ENCODE measurements around the gene ADAMTS2. TPM values are rescaled to one million over a fixed set of nuclear protein-coding genes. Genes with fewer than 3 reads are reported as not detected.

ADAMTS2 gene
- total RNA-seq, 8 experiments from 2014 or later = 0.14 to 1.4 (median 0.49) TPM

DNA sequence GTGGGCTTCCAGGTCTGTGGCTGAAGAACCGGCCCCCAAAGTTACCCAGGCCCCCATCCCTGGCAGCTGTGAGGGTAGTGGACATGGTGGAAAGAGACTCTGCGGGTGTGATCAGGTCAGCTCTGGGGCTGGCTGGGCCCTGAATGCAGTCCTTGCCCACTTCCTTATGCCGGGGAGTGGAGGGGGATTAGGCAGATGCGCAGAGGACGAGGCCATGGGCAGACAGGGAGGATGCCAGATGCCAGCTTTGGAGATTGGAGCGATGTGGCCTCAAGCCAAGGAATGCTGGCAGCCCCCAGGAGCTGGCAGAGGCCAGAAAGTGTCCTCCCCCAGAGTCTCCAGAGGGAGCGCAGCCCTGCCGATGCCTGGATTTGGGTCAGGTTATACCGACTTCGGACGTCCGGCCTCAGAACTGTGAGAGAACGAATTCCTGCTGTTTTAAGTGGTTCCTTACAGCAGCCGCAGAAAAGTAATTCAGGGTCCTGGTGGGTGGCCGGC is 69.8 kb downstream of the ADAMTS2 start:
- no peak for ATAC-seq (replicated peaks in 6 of 8)
- H3K27ac ChIP-seq = no peak overlapping the region
- in situ Hi-C loops (cut with MboI; ENCODE audit: low pct_unique_long_range_greater_than_20kb in 2 of 9, low sequenced_read_pairs in 9 of 9, unreplicated experiment in 9 of 9) = no loop called here

DNA sequence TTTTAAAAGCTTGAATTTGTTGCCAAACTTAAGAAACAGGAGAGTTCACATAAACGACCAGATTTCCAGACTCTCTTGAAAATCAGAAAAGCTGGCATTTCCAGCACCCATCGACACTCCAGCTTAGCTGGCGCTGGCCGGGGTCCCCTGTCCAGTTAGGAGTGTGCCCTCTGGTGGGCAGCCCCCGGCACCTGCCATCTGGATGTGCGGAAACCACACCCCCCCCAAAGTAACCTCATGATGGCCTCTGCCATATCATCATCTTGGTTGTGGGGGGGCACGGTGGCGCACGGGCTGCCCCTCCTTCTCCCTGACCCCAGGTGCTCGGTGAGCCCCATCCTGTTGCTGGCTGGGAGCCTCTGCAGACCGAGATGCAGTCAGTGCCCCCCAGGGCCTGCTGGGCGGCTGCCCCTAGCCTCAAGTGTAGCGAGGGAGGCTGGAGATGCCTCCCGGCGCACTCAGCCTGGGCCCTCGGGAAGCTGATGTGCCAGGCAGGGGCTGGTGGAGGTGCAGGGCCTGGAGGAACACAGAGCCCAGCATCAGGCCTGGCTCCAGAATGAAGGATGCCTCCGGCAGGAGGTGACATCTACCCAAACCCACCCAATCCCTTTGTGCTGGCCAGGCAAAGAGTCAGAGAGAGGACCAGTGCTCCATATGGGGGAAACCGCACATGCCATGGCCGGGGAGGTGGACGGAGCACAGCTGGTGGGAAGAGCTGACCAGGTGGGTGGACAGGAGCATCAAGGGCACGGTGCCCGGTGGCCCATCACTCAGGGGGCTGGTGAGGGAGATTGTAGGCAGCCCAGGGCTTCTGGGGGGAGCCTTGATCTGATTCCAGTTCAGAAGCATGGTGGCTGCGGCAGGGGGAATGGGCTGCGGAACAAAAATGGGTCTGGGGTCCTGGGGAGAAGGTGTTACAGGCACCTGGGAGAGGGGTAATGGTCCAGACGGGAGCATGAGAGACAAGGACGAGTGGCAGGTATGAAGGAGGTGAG is 70.6 kb downstream of the ADAMTS2 start:
- 80 to 83% methylated on average over 3 to 6 of the region's 26 CpGs; no CpG with 5 or more reads in 8 of the 10 experiments for WGBS, 10 experiments
- no peak for ATAC-seq (replicated peaks in 6 of 8)
- in situ Hi-C loops (cut with MboI; ENCODE audit: low pct_unique_long_range_greater_than_20kb in 2 of 9, low sequenced_read_pairs in 9 of 9, unreplicated experiment in 9 of 9) = no loop called here

More for the DNA sequence above, 69.8 kb downstream of the ADAMTS2 start:
- WGBS, 10 experiments = 50 to 94% (median 54%) methylated on average over 2 to 7 of the region's 15 CpGs; no CpG with 5 or more reads in 7 of the 10 experiments
- Histone ChIP-seq H3K4me3 (no peak overlapping the region), H3K4me1 (replicated peaks in 1 of 2) (peaks cover 5 to 24% of the 10 kb centered on the region in 2 donors)

DNA sequence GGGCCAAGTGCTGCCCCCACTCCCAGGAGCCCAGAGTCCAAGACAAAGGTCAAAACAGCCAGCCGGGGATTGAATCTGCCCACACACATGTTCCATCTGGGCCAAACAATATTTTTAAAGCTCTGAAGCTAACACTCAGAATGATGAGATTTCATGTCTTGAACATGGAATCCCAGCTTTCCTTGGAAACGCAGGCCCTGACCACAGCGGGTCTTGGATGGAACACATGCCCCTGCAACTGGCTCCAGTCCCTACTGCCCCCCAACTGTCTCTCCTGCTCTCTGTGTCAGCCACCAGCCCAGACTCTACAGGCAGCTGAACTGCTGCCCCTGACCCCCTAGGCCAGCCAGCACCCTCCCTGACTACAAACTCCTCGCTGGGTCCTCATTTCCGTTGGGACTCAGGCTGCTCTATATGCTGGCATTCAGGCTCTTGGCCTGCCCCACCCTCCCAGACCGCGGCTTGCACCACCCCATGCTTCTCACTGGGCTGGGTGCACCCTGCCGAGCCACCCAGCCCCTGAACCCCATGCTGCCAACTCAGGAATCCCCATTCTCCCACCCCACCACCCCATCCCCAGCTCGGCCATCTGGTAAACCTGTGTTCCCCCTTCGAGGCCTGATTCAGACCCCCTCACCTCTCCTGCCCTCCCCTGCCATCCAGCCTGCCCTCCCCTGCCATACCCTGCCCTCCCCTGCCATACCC is 71.7 kb downstream of the ADAMTS2 start:
- in situ Hi-C loops (cut with MboI; ENCODE audit: low pct_unique_long_range_greater_than_20kb in 2 of 9, low sequenced_read_pairs in 9 of 9, unreplicated experiment in 9 of 9) = no loop called here
- Histone ChIP-seq H3K4me1 (replicated peaks in 1 of 2) (peaks cover 7 to 24% of the 10 kb centered on the region in 2 donors), H3K4me3 (no peak overlapping the region), H3K27ac (no peak overlapping the region)
- WGBS, 10 experiments = 43 to 100% (median 87%) methylated on average over 1 to 3 of the region's 10 CpGs; no CpG with 5 or more reads in 7 of the 10 experiments
- ATAC-seq (replicated peaks in 6 of 8) = no peak

More for the DNA sequence above, 70.6 kb downstream of the ADAMTS2 start:
- Histone ChIP-seq H3K27ac (no peak overlapping the region), H3K4me1 (replicated peaks in 1 of 2) (peaks cover 5 to 24% of the 10 kb centered on the region in 2 donors), H3K4me3 (no peak overlapping the region)

DNA sequence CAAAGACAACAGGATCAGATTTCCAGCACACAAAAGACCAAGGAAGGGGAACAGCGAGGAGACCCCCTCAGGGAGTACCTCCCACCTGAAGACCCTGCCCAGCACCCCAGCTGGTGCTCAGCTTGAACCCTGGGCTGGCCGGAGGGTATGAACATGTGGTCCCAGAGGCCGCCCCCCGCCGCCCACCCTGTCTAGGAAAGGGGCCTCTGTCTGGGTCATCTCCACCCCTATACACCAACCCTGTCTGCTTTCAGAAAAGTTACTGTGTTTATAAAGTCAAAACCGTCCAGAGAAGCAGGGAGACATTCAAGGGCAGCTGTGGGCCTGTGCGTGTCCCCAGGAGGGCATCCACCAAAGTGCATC is 72.2 kb downstream of the ADAMTS2 start:
- peak overlapping the region in 1 of 2 donors; percentile 37 for H3K27ac ChIP-seq
- 87 to 100% (median 91%) methylated on average over 1 to 4 of the region's 7 CpGs; no CpG with 5 or more reads in 7 of the 10 experiments for WGBS, 10 experiments
- peaks cover 7 to 20% of the 10 kb centered on the region in 2 donors for H3K4me1 ChIP-seq (replicated peaks in 1 of 2)
- in situ Hi-C loops (cut with MboI; ENCODE audit: low pct_unique_long_range_greater_than_20kb in 2 of 9, low sequenced_read_pairs in 9 of 9, unreplicated experiment in 9 of 9) = no loop called here
- ATAC-seq (replicated peaks in 6 of 8) = peak in 2 of 8 experiments; percentile 15 to 18
- H3K4me3 ChIP-seq = no peak overlapping the region

DNA sequence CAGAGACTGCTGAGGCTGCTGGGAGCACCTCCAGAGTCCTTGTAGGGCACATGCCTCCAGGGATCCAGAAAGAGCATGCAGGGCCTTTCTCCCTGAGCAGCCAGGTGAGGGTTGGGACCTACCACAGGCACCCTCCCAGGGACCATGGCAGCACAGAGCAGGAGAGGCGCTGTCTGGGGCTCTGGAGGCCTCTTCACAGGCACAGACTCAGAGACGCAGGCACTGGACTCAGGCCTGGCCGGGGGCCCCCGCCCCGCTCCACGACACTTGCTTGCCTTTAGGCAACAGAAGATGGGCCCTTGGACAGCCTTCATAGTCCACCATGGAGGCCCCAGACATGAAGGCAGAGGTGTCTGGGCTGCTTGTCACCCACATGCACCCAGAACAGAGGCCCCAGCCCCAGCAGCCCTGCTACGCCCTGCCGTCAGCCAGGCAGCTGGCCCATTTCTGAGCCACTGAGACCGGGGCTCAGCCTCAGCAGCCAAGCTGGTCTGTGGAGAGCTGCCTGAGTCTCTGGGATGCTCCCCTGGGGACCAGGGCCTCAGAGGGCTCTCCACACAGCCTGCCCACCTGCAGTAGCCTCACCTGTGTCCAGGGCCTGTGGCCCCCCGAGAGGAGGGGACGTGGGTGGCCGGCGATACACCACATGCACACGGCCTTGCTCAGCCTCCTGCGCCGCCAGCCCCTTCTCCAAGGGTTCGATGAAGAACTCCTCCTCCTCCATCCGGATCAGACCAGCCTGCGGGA is 72.8 kb downstream of the ADAMTS2 start:
- Histone ChIP-seq H3K4me1 (replicated peaks in 1 of 2) (peaks cover 7 to 20% of the 10 kb centered on the region in 2 donors), H3K27ac (peak overlapping the region in 1 of 2 donors; percentile 37), H3K4me3 (no peak overlapping the region)
- WGBS, 10 experiments = 87 to 93% (median 89%) methylated on average over 3 to 6 of the region's 19 CpGs; no CpG with 5 or more reads in 7 of the 10 experiments
- peak in 2 of 8 experiments; percentile 30 to 35 for ATAC-seq (replicated peaks in 6 of 8)
- in situ Hi-C loops (cut with MboI; ENCODE audit: low pct_unique_long_range_greater_than_20kb in 2 of 9, low sequenced_read_pairs in 9 of 9, unreplicated experiment in 9 of 9) = no loop called here

DNA sequence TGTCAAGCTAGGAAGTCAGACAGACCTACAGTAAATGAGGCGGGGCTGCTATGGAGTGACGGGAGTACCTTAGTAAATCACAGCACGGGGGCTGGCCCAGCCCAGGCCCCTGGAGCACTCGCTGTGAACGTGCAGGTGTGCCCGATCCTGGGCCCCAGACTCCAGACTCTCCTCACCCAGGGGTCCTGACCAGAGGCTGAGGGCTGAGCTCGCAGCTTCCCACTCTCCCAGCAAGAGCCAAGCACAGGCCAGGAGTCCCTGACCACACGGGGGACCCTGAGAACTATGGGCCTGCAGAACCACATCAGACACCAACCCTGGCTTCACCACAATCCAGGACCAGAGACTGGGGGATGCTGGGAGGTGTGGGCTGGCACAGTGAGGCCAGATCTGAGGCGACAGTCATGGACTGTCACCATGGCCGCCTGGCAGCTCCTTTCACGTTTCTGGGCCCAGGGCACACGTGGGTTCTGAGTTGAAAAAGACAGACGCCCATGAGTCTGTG is 73.4 kb downstream of the ADAMTS2 start:
- no peak overlapping the region for H3K4me3 ChIP-seq
- H3K27ac ChIP-seq = no peak overlapping the region
- in situ Hi-C loops (cut with MboI; ENCODE audit: low pct_unique_long_range_greater_than_20kb in 2 of 9, low sequenced_read_pairs in 9 of 9, unreplicated experiment in 9 of 9) = no loop called here
- no peak for ATAC-seq (replicated peaks in 6 of 8)
- WGBS, 10 experiments = 69 to 100% (median 77%) methylated on average over 1 to 3 of the region's 13 CpGs; no CpG with 5 or more reads in 6 of the 10 experiments
- H3K4me1 ChIP-seq (replicated peaks in 1 of 2) = peaks cover 7 to 22% of the 10 kb centered on the region in 2 donors

DNA sequence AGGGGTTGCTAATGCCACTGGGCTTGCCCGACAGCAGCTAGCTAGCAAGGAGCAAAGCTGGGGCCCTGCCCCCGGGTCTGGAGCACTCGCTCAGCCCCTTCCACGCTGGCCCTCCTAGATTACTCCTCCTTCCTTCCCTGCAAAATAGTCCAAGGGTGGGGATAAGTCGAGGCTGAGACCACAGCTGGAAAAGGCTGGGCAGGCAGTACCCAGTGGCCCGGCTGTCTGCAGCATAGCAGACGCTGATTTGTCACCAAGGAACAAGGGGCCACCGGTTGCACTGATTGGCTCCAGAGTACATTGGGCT is 73.9 kb downstream of the ADAMTS2 start:
- ATAC-seq (replicated peaks in 6 of 8) = no peak
- Histone ChIP-seq H3K27ac (no peak overlapping the region), H3K4me1 (replicated peaks in 1 of 2) (peaks cover 7 to 22% of the 10 kb centered on the region in 2 donors), H3K4me3 (no peak overlapping the region)
- in situ Hi-C loops (cut with MboI; ENCODE audit: low pct_unique_long_range_greater_than_20kb in 2 of 9, low sequenced_read_pairs in 9 of 9, unreplicated experiment in 9 of 9) = no loop called here
- 24 to 85% (median 80%) methylated on average over 2 to 6 of the region's 8 CpGs; no CpG with 5 or more reads in 6 of the 10 experiments for WGBS, 10 experiments

DNA sequence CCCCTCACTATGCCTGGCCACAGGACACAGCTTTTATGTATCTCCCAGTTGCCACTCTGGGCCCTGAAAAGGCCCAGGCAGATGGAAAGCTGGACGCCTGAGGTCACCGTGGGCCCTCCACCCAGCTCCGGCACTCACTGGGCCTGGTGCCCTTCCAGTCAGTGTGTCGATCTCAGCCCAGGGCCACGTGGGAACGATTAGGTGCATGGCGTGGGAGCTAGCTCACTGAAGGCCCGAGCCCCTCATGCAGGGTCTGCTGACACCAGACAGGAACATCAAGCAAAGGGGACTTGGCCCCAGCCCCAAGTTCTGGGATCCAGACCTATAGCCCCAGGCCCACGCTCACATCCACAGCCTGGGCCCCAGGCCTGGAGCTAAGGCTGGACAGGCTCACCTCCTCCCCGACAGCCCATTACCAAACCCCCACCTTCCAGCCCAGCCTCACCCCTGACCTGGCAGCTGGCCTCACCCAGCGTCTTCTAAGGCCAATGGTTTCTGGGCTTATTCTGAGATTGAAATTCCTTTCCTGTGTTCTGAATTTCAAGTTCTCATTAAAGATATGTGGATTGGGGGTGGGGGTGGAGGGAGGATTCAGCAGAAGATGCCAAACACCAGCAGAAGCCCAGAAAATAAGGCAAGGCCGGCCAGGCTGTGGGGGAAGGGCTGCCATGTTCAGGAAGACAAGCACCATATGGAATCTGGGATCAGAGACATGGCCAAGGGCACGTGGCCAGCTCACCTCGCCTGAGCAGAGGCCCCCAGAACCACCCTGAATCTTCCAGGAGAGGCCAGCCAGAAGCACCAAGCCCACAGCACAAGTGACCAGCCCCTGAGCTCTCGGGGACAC is 74.5 kb downstream of the ADAMTS2 start:
- ATAC-seq (replicated peaks in 6 of 8) = peak in 2 of 8 experiments; percentile 21 to 28
- H3K27ac ChIP-seq = no peak overlapping the region
- WGBS, 10 experiments = 0 to 81% (median 80%) methylated on average over 1 to 6 of the region's 15 CpGs; no CpG with 5 or more reads in 5 of the 10 experiments
- no peak overlapping the region for H3K4me3 ChIP-seq
- H3K4me1 ChIP-seq (replicated peaks in 1 of 2) = peaks cover 7 to 22% of the 10 kb centered on the region in 2 donors
- in situ Hi-C loops (cut with MboI; ENCODE audit: low pct_unique_long_range_greater_than_20kb in 2 of 9, low sequenced_read_pairs in 9 of 9, unreplicated experiment in 9 of 9) = no loop called here

DNA sequence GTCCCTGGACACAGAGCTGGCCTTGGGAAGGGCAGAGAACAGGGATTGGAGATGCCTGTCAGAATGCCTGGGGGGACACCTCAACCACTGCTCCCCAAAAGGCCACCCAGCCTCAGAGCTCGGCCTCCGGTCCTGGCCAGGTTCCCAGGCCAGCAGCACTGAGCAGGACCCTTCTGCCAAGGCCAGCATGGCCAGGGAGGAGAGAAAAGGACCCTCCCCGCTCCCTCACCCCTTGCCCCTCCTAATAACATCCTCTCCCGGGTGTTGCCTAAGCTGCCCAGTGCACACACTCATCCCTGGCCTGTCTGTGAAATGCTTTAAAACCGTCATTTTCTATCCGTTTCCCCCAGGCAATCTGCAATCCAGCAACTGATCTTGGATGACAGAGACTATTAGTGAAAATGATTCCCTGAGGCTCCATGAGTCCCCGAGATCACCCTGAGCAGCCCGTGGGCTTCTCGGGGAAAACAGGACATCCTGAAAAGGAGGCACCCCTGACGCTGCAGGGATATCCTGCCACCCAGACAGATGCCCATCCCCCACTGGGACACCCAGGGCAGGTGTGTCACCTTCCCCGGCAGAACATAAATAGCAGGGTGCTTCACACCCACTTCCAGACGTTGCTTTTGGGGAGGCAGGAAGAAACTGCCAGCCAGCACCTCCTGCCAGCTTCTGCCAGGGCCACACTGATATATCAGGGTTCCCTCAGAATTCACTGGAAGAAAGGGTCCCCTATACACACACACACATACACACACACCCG is 75.3 kb downstream of the ADAMTS2 start:
- in situ Hi-C loops (cut with MboI; ENCODE audit: low pct_unique_long_range_greater_than_20kb in 2 of 9, low sequenced_read_pairs in 9 of 9, unreplicated experiment in 9 of 9) = no loop called here
- 0 to 89% (median 71%) methylated on average over 1 to 5 of the region's 13 CpGs; no CpG with 5 or more reads in 4 of the 10 experiments for WGBS, 10 experiments
- Histone ChIP-seq H3K4me3 (no peak overlapping the region), H3K4me1 (replicated peaks in 1 of 2) (peaks cover 14 to 30% of the 10 kb centered on the region in 2 donors), H3K27ac (no peak overlapping the region)
- peak in 1 of 8 experiments; percentile 15 for ATAC-seq (replicated peaks in 6 of 8)

DNA sequence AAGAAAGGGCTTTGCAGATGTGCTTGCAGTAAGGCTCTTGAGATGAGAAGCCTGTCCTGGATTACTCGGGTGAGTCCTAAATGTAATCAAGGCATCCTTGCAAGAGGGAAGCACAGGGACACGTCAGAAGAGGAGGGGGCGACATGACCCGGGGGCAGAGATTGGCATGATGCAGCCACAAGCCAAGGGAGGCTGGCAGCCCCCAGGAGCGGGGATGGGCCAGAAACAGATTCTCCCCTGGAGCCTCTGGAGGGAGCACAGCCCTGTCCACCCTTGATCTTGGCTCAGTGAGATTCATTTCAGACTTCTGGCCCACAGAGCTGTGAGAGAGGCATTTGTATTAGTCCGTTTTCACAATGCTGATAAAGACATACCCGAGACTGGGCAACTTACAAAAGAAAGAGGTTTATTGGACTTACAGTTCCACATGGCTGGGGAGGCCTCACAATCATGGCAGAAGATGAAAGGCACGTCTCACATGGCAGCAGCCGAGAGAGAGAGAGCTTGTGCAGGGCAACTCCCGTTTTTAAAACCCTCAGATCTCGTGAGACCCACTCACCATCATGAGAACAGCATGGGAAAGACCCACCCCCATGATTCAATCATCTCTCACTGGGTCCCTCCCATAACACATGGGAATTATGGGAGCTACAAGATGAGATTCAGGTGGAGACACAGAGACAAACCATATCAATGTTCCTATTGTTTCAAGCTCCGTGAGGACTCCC is 76.1 kb downstream of the ADAMTS2 start:
- H3K27ac ChIP-seq = no peak overlapping the region
- WGBS, 10 experiments = 0 to 100% (median 81%) methylated on average over 1 to 4 of the region's 12 CpGs; no CpG with 5 or more reads in 4 of the 10 experiments
- H3K4me3 ChIP-seq = no peak overlapping the region
- no peak for ATAC-seq (replicated peaks in 6 of 8)
- peaks cover 14 to 35% of the 10 kb centered on the region in 2 donors for H3K4me1 ChIP-seq (replicated peaks in 1 of 2)
- in situ Hi-C loops (cut with MboI; ENCODE audit: low pct_unique_long_range_greater_than_20kb in 2 of 9, low sequenced_read_pairs in 9 of 9, unreplicated experiment in 9 of 9) = no loop called here

All from motor neuron (in vitro differentiated cells).